SK-N-MC (cell line): ENCODE measurements around the gene C2orf72.

Experiments
- EZH2 ChIP-seq: fragments of 200-600 bp; sonication (generic); IDR thresholded peaks from one replicate; pipeline ENCODE4 v1.6.1; 2017; ENCODE audit warnings: antibody characterized with exemption
- POLR2AphosphoS5 ChIP-seq: IDR thresholded peaks from 2 replicates; pipeline ENCODE4 v1.6.1; 2012; ENCODE audit warnings: mild to moderate bottlenecking, low read depth, low read length, borderline replicate concordance

GRCh38 chr2:231039821-231040364 lies 2.6 kb downstream of the C2orf72 start:
- TF ChIP-seq POLR2AphosphoS5, result no peak
- no peak for TF ChIP-seq EZH2
